GM23338 (cell line): Measurements from ENCODE around the gene ERRFI1. TPM values are rescaled to one million over a fixed set of nuclear protein-coding genes. Genes with fewer than 3 reads are reported as not detected.
"Not testable (repeated sequence)": the region's sequence is repeated elsewhere in the genome, so short reads cannot be mapped to it uniquely, and the experiment has no call there.

Experiments used
- ATAC-seq: fragments of 200-7000 bp; cut with Tn5 transposase; 3 replicates; pipeline ENCODE4 v1.9.1; 2020
- DNase-seq: peaks from one replicate; pipeline ENCODE4 v3.0.0-alpha.2; 2015; ENCODE audit warnings: low spot score
- H2AFZ ChIP-seq: fragments of 200-600 bp; sonication (generic); 2 replicates; pipeline ENCODE4 v1.8.0; 2016; ENCODE audit warnings: antibody characterized with exemption, mild to moderate bottlenecking, moderate library complexity
- H3F3A ChIP-seq: fragments of 200-600 bp; sonication (generic); replicated peaks from 2 replicates; pipeline ENCODE4 v1.8.0; 2017; ENCODE audit warnings: antibody characterized with exemption, mixed run types, low read depth
- H3K27ac ChIP-seq: fragments of 200-600 bp; sonication (generic); 2 replicates; pipeline ENCODE4 v1.6.1; 2016; ENCODE audit warnings: low read depth
- H3K27me3 ChIP-seq: fragments of 200-600 bp; sonication (generic); 2 replicates; pipeline ENCODE4 v1.8.0; 2016; ENCODE audit warnings: mild to moderate bottlenecking, mixed run types, moderate library complexity; ENCODE audit not compliant: insufficient read depth
- H3K36me3 ChIP-seq: fragments of 200-600 bp; sonication (generic); 2 replicates; pipeline ENCODE4 v1.8.0; 2016; ENCODE audit warnings: mild to moderate bottlenecking; ENCODE audit not compliant: insufficient read depth
- H3K4me1 ChIP-seq: fragments of 200-600 bp; sonication (generic); 2 replicates; pipeline ENCODE4 v1.8.0; 2016; ENCODE audit warnings: mild to moderate bottlenecking, moderate library complexity; ENCODE audit not compliant: insufficient read depth
- H3K4me2 ChIP-seq: fragments of 200-600 bp; sonication (generic); 2 replicates; pipeline ENCODE4 v1.7.1; 2017; ENCODE audit warnings: mixed run types
- H3K4me3 ChIP-seq: fragments of 200-600 bp; sonication (generic); 2 replicates; pipeline ENCODE4 v1.6.1; 2016; ENCODE audit warnings: mixed run types
- H3K79me2 ChIP-seq: fragments of 200-600 bp; sonication (generic); replicated peaks from 2 replicates; pipeline ENCODE4 v1.8.0; 2017; ENCODE audit warnings: mild to moderate bottlenecking; ENCODE audit not compliant: insufficient read depth
- H3K9me2 ChIP-seq: fragments of 200-600 bp; sonication (generic); 2 replicates; pipeline ENCODE4 v1.8.0; 2017; ENCODE audit not compliant: insufficient read depth
- H4K20me1 ChIP-seq: fragments of 200-600 bp; sonication (generic); replicated peaks from 2 replicates; pipeline ENCODE4 v1.8.0; 2017; ENCODE audit warnings: mild to moderate bottlenecking; ENCODE audit not compliant: insufficient read depth
- H3K27ac Mint-ChIP-seq: 2 replicates; pipeline ENCODE4 v1.8.0; 2020; ENCODE audit warnings: inconsistent platforms, mild to moderate bottlenecking, moderate library complexity, mixed read lengths
- H3K27me3 Mint-ChIP-seq: 3 replicates; pipeline ENCODE4 v1.8.0; 2022; ENCODE audit warnings: low read depth, mild to moderate bottlenecking, moderate library complexity, mixed read lengths, inconsistent platforms; ENCODE audit not compliant: insufficient read depth, poor library complexity
- H3K36me3 Mint-ChIP-seq: 3 replicates; pipeline ENCODE4 v1.8.0; 2021; ENCODE audit warnings: low read depth, mild to moderate bottlenecking, inconsistent platforms, moderate library complexity, mixed read lengths
- H3K4me1 Mint-ChIP-seq: 3 replicates; pipeline ENCODE4 v1.8.0; 2020; ENCODE audit warnings: mild to moderate bottlenecking, inconsistent platforms, mixed read lengths
- H3K4me3 Mint-ChIP-seq: 3 replicates; pipeline ENCODE4 v1.8.0; 2021; ENCODE audit warnings: moderate library complexity, mild to moderate bottlenecking, inconsistent platforms, mixed read lengths
- H3K9me3 Mint-ChIP-seq: 3 replicates; pipeline ENCODE4 v1.8.0; 2020; ENCODE audit warnings: moderate library complexity, mild to moderate bottlenecking, inconsistent platforms, mixed read lengths
- EZH2phosphoT487 ChIP-seq: fragments of 200-600 bp; sonication (generic); IDR thresholded peaks from one replicate; pipeline ENCODE4 v1.8.1; 2018; ENCODE audit warnings: antibody characterized with exemption; ENCODE audit not compliant: unreplicated experiment
- POLR2AphosphoS5 ChIP-seq: IDR thresholded peaks from 2 replicates; pipeline ENCODE4 v1.6.1; 2016; ENCODE audit warnings: antibody characterized with exemption, low read depth
- STAT1 ChIP-seq: IDR thresholded peaks from one replicate; pipeline ENCODE4 v1.6.1; 2016; ENCODE audit warnings: antibody characterized with exemption; ENCODE audit not compliant: unreplicated experiment
- ZNF114 ChIP-seq: fragments of 250-450 bp; sonication (Bioruptor Pico); IDR thresholded peaks from 2 replicates; pipeline ENCODE4 v1.5.0; 2020; ENCODE audit warnings: mild to moderate bottlenecking, moderate library complexity
- ZNF331 ChIP-seq: fragments of 250-450 bp; sonication (Bioruptor Pico); IDR thresholded peaks from 2 replicates; pipeline ENCODE4 v1.5.0; 2020; ENCODE audit warnings: low read depth, mild to moderate bottlenecking, moderate library complexity
- polyA plus RNA-seq: library from polyadenylated mRNA; unstranded; fragments of >200 nt; fragmentation: Nextera tagmentation; extraction: Ambion mirVana; gene quantifications from 2 replicates; pipeline ENCODE4 v1.2.1, GENCODE V29; 2016
- total RNA-seq: library from RNA; depleted of rRNA; stranded (reverse); fragments of >200 nt; shearing (Covaris generic); gene quantifications from 2 replicates; pipeline ENCODE4 v1.2.3, GENCODE V29; 2014
- TF ChIP-seq, protein P1 (sequence below): IDR thresholded peaks from one replicate; pipeline ENCODE4 v1.6.1; 2018; ENCODE audit warnings: antibody characterized with exemption; ENCODE audit not compliant: unreplicated experiment
- TF ChIP-seq, protein P2 (sequence below), 2 experiments: fragments of 200-600 bp in 1 of 2; sonication (generic) in 1 of 2; conservative IDR thresholded peaks; 2 replicates each; pipeline versions ENCODE4 v1.5.1 to v1.6.1; 2016 to 2017; ENCODE audit warnings: antibody characterized with exemption in 2 of 2, low read depth in 2 of 2, mild to moderate bottlenecking in 2 of 2, moderate library complexity in 1 of 2
- TF ChIP-seq, protein P3 (sequence below): fragments of 250-450 bp; sonication (Bioruptor Pico); IDR thresholded peaks from 2 replicates; pipeline ENCODE4 v1.5.0; 2020; ENCODE audit warnings: mild to moderate bottlenecking, moderate library complexity
- TF ChIP-seq, protein P4 (sequence below): IDR thresholded peaks from 2 replicates; pipeline ENCODE4 v1.6.1; 2016; ENCODE audit warnings: antibody characterized with exemption

The ERRFI1 gene
- total and polyA plus RNA-seq, 2 experiments from 2014 or later = 22.9 to 59.8 TPM

DNA sequence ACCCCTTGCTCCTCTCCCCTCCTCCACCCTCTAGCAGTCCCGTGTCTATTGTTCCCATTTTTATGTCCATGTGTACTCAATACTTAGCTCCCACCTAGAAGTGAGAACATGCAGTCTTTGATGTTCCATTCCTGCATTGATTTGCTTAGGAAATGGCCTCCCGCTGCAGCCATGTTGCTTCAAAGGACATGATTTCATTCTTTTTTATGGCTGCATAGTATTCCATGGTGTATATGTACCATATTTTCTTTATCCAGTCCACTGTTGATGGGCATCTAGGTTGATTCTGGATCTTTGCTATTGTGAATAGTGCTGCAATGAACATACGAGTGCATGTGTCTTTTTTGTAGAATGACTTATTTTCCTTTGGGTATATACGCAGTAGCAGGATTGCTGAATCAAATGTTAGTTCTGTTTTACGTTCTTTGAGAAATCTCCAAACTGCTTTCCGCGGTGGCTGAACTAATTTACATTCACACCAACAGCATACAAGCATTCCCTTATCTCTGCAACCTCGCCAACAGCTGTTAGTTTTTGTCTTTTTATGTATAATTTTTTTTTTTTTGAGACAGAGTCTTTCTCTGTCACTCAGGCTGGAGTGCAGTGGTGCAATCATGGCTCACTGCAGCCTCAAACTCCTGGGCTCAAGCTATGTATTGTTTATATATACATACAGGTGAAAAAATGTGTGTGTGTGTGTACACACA lies 43.7 kb upstream of the ERRFI1 start:
- H3K36me3 Mint-ChIP-seq, H3K27me3 Mint-ChIP-seq, H4K20me1 ChIP-seq, H3K36me3 ChIP-seq, H3K4me1 Mint-ChIP-seq, DNase-seq, ATAC-seq, H3K27me3 ChIP-seq, H3K4me3 Mint-ChIP-seq, H3K9me2 ChIP-seq, H3K4me3 ChIP-seq, H3K27ac Mint-ChIP-seq, H3K79me2 ChIP-seq, H3F3A ChIP-seq, H2AFZ ChIP-seq, H3K27ac ChIP-seq, H3K4me1 ChIP-seq, H3K9me3 Mint-ChIP-seq, H3K4me2 ChIP-seq: not testable (repeated sequence)

DNA sequence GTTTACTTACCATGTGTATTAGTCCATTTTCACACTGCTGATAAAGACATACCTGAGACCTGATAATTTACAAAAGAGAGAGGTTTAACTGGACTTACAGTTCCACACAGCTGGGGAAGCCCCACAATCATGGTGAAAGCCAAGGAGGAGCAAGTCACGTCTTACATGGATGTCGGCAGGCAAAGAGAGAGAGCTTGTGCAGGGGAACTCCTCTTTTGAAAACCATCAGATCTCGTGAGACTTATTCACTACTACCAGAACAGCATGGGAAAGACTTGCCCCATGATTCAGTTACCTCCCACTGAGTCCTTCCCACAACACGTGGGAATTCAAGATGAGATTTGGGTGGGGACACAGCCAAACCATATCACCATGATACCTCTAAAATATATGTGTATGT lies 39.3 kb upstream of the ERRFI1 start:
- H3K27ac Mint-ChIP-seq = no peak overlapping the region
- Histone ChIP-seq H3F3A (no peaks in the 10 kb centered on the region), H3K9me2 (no peaks in the 10 kb centered on the region), H3K79me2 (no peaks in the 10 kb centered on the region), H2AFZ (no peak overlapping the region), H3K4me1 (no peaks in the 10 kb centered on the region), H4K20me1 (no peaks in the 10 kb centered on the region), H3K27me3 (no peaks in the 10 kb centered on the region), H3K27ac (no peak overlapping the region), H3K4me3 (no peak overlapping the region), H3K4me2 (no peak overlapping the region), H3K36me3 (no peaks in the 10 kb centered on the region)
- peaks cover 2% of the 10 kb centered on the region; the same call in 2 of the 3 replicates for H3K4me1 Mint-ChIP-seq
- H3K4me3 Mint-ChIP-seq = no peak overlapping the region
- ATAC-seq = no peak
- H3K27me3 Mint-ChIP-seq = no peaks in the 10 kb centered on the region
- DNase-seq = no peak
- H3K9me3 Mint-ChIP-seq = peaks cover 3% of the 10 kb centered on the region; the same call in 2 of the 3 replicates
- H3K36me3 Mint-ChIP-seq = no peaks in the 10 kb centered on the region; the same call in 2 of the 3 replicates
- TF ChIP-seq ZNF114 (CRISPR knock-in tag) = no peak
- TF ChIP-seq, protein P1, sequence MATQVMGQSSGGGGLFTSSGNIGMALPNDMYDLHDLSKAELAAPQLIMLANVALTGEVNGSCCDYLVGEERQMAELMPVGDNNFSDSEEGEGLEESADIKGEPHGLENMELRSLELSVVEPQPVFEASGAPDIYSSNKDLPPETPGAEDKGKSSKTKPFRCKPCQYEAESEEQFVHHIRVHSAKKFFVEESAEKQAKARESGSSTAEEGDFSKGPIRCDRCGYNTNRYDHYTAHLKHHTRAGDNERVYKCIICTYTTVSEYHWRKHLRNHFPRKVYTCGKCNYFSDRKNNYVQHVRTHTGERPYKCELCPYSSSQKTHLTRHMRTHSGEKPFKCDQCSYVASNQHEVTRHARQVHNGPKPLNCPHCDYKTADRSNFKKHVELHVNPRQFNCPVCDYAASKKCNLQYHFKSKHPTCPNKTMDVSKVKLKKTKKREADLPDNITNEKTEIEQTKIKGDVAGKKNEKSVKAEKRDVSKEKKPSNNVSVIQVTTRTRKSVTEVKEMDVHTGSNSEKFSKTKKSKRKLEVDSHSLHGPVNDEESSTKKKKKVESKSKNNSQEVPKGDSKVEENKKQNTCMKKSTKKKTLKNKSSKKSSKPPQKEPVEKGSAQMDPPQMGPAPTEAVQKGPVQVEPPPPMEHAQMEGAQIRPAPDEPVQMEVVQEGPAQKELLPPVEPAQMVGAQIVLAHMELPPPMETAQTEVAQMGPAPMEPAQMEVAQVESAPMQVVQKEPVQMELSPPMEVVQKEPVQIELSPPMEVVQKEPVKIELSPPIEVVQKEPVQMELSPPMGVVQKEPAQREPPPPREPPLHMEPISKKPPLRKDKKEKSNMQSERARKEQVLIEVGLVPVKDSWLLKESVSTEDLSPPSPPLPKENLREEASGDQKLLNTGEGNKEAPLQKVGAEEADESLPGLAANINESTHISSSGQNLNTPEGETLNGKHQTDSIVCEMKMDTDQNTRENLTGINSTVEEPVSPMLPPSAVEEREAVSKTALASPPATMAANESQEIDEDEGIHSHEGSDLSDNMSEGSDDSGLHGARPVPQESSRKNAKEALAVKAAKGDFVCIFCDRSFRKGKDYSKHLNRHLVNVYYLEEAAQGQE = no peak
- TF ChIP-seq, protein P2, sequence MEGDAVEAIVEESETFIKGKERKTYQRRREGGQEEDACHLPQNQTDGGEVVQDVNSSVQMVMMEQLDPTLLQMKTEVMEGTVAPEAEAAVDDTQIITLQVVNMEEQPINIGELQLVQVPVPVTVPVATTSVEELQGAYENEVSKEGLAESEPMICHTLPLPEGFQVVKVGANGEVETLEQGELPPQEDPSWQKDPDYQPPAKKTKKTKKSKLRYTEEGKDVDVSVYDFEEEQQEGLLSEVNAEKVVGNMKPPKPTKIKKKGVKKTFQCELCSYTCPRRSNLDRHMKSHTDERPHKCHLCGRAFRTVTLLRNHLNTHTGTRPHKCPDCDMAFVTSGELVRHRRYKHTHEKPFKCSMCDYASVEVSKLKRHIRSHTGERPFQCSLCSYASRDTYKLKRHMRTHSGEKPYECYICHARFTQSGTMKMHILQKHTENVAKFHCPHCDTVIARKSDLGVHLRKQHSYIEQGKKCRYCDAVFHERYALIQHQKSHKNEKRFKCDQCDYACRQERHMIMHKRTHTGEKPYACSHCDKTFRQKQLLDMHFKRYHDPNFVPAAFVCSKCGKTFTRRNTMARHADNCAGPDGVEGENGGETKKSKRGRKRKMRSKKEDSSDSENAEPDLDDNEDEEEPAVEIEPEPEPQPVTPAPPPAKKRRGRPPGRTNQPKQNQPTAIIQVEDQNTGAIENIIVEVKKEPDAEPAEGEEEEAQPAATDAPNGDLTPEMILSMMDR (conservative IDR thresholded peaks at IDR 0.05; ENCODE audit: low read depth in 2 of 2) = no peak
- no peak for TF ChIP-seq STAT1
- TF ChIP-seq, protein P3, sequence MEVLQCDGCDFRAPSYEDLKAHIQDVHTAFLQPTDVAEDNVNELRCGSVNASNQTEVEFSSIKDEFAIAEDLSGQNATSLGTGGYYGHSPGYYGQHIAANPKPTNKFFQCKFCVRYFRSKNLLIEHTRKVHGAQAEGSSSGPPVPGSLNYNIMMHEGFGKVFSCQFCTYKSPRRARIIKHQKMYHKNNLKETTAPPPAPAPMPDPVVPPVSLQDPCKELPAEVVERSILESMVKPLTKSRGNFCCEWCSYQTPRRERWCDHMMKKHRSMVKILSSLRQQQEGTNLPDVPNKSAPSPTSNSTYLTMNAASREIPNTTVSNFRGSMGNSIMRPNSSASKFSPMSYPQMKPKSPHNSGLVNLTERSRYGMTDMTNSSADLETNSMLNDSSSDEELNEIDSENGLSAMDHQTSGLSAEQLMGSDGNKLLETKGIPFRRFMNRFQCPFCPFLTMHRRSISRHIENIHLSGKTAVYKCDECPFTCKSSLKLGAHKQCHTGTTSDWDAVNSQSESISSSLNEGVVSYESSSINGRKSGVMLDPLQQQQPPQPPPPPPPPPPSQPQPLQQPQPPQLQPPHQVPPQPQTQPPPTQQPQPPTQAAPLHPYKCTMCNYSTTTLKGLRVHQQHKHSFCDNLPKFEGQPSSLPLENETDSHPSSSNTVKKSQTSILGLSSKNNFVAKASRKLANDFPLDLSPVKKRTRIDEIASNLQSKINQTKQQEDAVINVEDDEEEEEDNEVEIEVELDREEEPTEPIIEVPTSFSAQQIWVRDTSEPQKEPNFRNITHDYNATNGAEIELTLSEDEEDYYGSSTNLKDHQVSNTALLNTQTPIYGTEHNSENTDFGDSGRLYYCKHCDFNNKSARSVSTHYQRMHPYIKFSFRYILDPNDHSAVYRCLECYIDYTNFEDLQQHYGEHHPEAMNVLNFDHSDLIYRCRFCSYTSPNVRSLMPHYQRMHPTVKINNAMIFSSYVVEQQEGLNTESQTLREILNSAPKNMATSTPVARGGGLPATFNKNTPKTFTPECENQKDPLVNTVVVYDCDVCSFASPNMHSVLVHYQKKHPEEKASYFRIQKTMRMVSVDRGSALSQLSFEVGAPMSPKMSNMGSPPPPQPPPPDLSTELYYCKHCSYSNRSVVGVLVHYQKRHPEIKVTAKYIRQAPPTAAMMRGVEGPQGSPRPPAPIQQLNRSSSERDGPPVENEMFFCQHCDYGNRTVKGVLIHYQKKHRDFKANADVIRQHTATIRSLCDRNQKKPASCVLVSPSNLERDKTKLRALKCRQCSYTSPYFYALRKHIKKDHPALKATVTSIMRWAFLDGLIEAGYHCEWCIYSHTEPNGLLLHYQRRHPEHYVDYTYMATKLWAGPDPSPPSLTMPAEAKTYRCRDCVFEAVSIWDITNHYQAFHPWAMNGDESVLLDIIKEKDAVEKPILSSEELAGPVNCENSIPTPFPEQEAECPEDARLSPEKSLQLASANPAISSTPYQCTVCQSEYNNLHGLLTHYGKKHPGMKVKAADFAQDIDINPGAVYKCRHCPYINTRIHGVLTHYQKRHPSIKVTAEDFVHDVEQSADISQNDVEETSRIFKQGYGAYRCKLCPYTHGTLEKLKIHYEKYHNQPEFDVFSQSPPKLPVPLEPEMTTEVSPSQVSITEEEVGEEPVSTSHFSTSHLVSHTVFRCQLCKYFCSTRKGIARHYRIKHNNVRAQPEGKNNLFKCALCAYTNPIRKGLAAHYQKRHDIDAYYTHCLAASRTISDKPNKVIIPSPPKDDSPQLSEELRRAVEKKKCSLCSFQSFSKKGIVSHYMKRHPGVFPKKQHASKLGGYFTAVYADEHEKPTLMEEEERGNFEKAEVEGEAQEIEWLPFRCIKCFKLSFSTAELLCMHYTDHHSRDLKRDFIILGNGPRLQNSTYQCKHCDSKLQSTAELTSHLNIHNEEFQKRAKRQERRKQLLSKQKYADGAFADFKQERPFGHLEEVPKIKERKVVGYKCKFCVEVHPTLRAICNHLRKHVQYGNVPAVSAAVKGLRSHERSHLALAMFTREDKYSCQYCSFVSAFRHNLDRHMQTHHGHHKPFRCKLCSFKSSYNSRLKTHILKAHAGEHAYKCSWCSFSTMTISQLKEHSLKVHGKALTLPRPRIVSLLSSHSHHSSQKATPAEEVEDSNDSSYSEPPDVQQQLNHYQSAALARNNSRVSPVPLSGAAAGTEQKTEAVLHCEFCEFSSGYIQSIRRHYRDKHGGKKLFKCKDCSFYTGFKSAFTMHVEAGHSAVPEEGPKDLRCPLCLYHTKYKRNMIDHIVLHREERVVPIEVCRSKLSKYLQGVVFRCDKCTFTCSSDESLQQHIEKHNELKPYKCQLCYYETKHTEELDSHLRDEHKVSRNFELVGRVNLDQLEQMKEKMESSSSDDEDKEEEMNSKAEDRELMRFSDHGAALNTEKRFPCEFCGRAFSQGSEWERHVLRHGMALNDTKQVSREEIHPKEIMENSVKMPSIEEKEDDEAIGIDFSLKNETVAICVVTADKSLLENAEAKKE = no peak
- TF ChIP-seq EZH2phosphoT487 = no peak
- TF ChIP-seq, protein P4, sequence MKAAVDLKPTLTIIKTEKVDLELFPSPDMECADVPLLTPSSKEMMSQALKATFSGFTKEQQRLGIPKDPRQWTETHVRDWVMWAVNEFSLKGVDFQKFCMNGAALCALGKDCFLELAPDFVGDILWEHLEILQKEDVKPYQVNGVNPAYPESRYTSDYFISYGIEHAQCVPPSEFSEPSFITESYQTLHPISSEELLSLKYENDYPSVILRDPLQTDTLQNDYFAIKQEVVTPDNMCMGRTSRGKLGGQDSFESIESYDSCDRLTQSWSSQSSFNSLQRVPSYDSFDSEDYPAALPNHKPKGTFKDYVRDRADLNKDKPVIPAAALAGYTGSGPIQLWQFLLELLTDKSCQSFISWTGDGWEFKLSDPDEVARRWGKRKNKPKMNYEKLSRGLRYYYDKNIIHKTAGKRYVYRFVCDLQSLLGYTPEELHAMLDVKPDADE = no peak
- no peak for TF ChIP-seq POLR2AphosphoS5
- no peak for TF ChIP-seq ZNF331 (CRISPR knock-in tag)
